NCI-H526 treated with DMSO at 0.1 percent for 48 hours (cell line): ENCODE results near the gene SCLY.
A peak's percentile ranks its signal among the peaks of the same experiment; 100 is the strongest.

Experiments used
- DNase-seq: peaks from one replicate; lab custom pipeline; 2025; lab: John Stamatoyannopoulos, UW

Gene SCLY

GRCh38 chr2:238098901-238099713, 38.3 kb downstream of the SCLY start:
- peak; percentile 24 for DNase-seq

GRCh38 chr2:238099714-238100048, 38.9 kb downstream of the SCLY start:
- DNase-seq = no peak

- DNase-seq = no peak
Measured at GRCh38 chr2:238100049-238100820, 39.4 kb downstream of the SCLY start, which contains the start of gene ESPNL. Gene ESPNL, plus strand, starts transcription at chr2:238100340. Its CDS starts 80 bp downstream, at chr2:238100420.

GRCh38 chr2:238100821-238101771, 40.3 kb downstream of the SCLY start:
- DNase-seq = no peak

GRCh38 chr2:238101891-238102841, 41.4 kb downstream of the SCLY start:
- no peak for DNase-seq

GRCh38 chr2:238102865-238103264, 42.1 kb downstream of the SCLY start:
- DNase-seq = no peak

GRCh38 chr2:238103465-238104225, 42.8 kb downstream of the SCLY start:
- DNase-seq = no peak

GRCh38 chr2:238104226-238104690, 43.5 kb downstream of the SCLY start:
- DNase-seq = no peak

GRCh38 chr2:238104691-238105371, 44.0 kb downstream of the SCLY start:
- DNase-seq = no peak

GRCh38 chr2:238105506-238106338, 44.9 kb downstream of the SCLY start:
- DNase-seq = no peak

- no peak for DNase-seq
Measured at GRCh38 chr2:238106339-238106697, 45.5 kb downstream of the SCLY start.

GRCh38 chr2:238106698-238107524, 46.1 kb downstream of the SCLY start:
- DNase-seq = no peak

GRCh38 chr2:238107525-238108422, 47.0 kb downstream of the SCLY start:
- no peak for DNase-seq

GRCh38 chr2:238108423-238109183, 47.8 kb downstream of the SCLY start:
- no peak for DNase-seq

GRCh38 chr2:238113611-238114010, 52.8 kb downstream of the SCLY start:
- DNase-seq = no peak

GRCh38 chr2:238114331-238114841, 53.6 kb downstream of the SCLY start:
- DNase-seq = no peak
